Fibroblast of skin of scalp (primary cell): ENCODE results near the gene NXNL2. TPM values are rescaled to one million over a fixed set of nuclear protein-coding genes. Genes with fewer than 3 reads are reported as not detected.

ENCODE experiments used
- DNase-seq: peaks from one replicate; pipeline ENCODE4 v3.0.0-alpha.2; 2013
- polyA plus RNA-seq, 2 experiments: library from polyadenylated mRNA; unstranded; fragments of 120-200 nt; gene quantifications; one replicate each; pipeline ENCODE4 v1.2.1, GENCODE V29; 2013; ENCODE audit not compliant: insufficient read length in 2 of 2

NXNL2 gene
- 0.39 TPM for polyA plus RNA-seq (2013, experiment 1 of 2; ENCODE audit: insufficient read length)
- polyA plus RNA-seq (2013, experiment 2 of 2; ENCODE audit: insufficient read length) = 0.49 TPM

DNA sequence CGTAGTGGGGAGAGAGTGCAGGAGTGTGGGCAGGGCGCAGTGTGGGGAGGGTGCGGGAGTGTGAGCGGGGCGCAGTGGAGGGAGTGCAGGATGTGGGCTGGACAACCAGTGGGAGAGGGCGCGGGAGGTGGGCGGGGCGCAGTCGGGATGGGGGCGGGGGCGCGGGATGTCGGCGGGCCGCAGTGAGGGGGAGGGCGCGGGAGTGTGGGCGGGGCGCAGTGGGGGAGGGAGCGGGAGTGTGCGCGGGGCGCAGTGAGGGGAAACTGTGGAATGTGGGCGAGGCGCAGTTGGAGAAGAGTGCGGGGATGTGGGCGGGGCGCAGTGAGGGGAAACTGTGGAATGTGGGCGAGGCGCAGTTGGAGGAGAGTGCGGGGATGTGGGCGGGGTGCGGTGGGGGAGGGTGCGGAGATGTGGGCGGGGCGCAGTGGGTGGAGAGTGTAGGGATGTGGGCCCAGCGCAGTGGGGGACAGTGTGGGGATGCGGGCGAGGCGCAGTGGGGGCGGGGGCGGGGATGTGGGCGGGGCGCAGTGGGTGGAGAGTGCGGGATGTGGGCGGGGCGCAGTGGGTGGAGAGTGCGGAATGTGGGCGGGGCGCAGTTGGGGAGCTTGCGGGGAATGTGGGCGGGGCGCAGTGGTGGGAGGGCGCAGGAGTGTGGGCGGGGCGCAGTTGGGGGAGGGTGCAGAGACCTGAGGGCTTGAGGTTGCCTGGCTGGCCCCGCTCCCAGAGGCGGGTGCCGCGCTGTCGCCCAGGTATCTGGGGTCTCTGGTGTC lies at the start of gene NXNL2:
NXNL2 (plus strand) TSS at position 723 of the 770 bp plus-strand sequence. CDS start 257 bp downstream, outside the sequence.
- peak; percentile 88 for DNase-seq

DNA sequence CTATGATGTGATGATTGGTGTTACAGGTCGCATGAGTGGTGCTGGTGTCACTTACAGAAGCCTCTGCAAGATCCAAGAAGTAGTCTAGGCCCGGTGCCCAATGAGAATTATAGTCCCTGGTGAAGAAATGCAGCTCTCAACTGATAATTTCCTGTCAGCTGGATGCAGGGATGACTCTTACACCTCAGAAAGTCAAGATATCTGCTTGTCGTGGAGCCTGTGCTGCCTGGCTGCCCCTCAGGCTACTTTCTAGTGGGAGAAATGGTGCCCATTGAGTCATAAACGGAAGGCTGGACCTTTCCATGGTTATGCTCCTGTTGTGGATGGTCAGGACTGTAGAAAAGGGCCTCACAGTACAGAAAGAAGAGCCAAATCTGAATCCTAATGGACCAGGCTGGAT lies 46.8 kb upstream of the NXNL2 start:
- no peak for DNase-seq

DNA sequence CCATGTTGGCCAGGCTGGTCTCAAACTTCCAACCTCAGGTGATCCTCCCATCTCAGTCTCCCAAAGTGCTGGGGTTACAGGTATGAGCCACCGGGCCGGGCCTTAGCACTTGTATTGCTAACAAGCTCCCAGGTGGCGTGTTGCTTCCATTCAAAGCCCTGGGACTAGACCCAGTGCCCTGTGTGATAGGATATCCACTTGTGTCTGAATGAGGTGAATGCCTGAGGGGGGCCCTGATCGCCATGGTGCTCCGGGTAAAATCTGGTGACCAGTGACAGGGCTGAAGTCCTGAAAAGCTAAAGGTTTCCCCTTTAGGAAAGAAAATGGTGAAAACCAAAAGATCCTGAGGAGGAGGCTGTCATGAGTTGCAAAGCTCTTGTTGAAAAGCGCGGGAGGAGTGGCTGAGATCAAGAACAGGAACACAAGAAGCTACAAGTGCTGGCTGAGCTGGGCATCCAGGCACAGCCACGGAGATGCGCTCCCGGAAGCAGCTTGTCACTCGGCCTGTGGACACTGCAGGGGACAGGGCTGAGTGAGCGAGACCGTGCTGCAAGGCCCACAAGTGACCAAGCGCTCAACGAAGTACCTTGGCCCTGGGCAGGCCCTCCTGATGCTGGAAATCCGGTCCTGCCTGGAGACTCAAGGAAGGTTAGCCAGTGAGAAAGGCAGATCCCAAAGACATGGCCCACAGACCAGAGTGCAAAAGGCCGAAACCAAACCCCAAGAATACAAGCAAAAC lies 39.8 kb upstream of the NXNL2 start:
- DNase-seq = no peak

DNA sequence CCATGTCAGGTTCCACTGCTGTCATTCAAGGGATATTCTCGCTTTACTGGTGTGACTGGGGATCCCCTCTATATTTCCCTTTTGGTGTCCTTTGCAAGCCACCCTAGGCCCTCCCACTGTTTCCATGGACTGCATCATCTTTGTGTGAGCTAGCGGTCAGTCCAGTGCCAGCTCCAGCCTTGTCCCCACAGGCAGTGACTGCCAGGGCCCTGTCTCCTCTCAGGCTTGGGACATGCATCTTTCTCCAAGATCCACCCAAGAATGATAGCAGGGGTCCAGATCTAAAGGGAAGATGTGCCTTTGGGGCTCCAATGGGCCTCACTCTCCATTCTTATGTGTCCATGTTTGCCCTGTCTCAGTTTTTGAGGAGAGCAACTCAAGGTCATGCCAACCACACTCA lies 37.8 kb upstream of the NXNL2 start:
- DNase-seq = no peak

DNA sequence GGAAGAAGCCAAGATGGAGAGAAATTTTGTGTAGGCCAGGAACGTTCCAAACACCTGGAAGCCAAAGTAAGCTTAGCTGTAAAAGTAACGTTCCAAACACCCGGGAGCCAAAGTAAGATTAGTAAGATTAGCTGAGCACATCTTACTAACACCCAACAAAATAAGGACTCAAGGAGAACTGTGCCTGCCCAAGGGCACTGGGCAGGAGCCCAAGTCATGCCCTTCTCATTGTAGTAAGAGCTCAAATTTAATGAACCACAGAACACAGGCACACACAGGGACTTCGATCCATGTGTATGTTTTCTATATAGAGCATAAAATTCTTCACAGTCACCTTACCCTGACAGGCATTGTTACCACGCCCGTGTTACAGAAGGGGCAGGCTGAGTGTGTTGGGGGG lies 36.1 kb upstream of the NXNL2 start:
- no peak for DNase-seq

DNA sequence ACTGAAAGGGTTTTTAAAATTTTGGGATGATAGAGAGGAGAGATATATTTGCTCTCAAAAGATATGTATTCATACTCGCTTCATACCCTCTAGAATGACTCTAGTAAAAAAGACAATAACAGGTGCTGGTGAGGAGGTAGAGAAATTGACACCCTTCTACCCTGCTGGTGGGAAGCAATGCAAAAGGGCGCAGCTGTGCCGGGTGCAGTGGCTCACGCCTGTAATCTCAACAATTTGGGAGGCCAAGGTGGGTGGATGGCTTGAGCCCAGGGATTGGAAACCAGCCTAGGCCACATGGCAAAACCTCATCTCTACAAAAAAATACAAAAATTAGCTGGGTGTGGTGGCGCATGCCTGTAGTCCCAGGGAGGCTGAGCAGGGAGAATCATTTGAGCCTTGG lies 33.9 kb upstream of the NXNL2 start:
- no peak for DNase-seq

DNA sequence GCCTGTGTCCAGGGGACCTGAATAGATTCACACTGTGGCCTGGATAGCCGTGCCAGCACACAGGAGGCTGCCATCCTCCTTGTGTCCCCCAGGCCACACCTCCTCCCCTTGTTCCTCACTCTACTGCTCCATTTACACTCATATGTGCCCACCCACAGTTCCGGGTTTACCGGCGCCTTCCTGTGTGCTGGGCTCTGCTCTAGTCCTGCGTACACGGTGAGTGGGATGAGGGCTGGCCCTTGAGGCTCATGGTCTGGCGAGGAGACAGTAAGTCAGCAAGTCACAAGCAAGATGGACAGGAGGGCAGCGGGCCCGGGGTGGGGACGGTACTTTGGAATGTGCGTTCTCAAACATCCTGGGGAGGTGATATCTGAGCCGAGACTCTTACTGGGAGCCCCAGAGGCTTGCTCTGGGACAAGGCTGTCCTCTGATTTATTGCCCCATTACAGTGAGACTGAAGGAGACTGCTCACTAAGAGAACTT lies 32.4 kb upstream of the NXNL2 start:
- no peak for DNase-seq

DNA sequence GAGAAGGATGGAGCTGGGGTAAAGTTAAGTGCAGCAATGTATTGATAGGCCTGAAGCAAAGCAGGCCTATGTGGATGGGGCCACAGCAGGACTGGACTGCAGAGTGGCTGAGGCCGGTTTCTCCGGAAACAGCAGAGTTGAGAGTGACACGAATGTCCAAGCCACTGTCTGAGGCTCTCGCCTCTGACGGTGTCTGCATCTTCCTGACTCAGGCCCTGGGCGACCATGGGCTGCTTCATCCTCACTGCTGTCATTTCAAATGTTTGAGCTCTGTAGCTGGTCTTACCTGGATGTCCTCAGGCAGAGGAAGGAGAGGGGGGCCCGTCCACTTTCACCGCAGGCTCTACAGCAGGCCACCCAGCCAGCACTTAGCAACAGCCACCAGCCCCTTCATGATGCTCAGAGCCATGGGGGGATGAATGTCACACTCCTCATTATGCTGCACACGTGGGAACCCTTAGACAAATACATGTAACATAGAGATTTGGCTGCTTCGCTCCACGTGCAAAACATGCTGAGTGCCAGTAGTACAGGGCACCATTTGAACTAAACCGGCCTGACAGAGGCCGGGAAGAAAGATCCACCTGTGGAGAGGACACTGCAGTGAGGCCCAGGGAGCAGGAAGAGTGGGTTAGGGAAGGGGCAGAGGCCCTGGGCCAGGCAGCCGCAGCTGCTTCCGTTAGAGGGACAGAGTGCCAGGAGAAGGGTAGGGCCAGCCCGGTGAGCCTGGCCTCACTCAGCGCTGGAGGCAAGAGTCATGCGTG lies 31.7 kb upstream of the NXNL2 start:
- DNase-seq = no peak

DNA sequence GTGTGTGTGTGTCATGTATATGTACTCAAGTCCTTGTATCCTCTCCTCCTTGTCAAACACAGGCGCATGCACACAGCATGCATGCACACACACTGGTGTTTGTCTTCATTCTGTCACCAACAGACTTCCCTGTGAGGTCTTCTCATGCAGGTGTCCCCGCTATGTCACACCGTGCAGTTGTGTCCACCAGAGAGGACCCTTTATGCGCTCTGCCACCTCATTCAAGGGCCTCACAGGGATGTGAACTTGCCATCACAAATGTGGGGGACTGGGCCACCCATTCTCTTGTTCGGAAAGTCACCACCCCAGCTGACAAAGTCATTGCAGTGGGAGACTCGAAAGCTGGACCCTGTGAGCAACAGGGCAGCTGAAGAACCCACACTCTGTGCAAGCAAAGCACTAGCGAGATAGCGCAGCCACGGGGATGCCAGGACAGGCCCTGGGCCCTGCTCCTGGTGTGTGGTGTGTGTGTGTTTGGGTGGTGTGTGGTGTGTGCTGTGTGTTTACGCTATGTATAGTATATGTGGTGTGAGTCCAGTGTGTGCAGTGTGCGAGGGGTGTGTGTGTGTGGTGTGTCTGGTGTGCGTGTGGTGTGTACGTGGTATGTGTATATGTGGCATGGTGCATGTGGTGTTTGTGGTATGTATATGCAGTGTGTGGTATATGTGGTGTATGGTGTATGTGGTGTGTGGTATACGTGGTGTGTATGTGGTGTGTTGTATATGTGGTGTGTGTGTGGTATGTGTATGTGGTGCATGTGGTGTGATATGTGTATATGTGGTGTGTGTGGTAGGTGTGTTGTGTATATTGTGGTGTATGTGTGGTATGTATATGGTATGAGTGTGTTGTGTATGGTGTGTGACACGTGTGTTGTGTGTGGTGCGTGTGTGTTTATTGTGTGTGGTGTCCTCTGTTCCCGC lies 30.9 kb upstream of the NXNL2 start:
- DNase-seq = no peak

DNA sequence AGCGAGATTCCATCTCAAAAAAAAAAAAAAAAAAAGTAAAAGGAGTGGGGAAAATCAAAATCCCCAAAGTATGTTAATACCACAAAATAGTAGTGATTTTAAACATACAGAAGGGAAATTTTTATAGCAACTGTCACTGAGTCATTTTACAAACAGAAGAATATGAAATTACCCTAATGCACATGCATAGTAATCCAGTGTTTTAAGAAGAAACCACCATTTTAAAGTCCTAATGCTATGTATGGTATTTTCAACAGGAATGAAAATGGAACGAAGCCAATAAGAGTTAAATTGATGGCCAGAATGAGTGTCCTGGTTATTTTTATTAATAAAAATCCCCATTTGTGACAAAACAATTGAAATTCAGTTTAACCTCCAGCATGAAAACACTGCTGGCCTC lies 26.7 kb upstream of the NXNL2 start:
- peak; percentile 38 for DNase-seq

DNA sequence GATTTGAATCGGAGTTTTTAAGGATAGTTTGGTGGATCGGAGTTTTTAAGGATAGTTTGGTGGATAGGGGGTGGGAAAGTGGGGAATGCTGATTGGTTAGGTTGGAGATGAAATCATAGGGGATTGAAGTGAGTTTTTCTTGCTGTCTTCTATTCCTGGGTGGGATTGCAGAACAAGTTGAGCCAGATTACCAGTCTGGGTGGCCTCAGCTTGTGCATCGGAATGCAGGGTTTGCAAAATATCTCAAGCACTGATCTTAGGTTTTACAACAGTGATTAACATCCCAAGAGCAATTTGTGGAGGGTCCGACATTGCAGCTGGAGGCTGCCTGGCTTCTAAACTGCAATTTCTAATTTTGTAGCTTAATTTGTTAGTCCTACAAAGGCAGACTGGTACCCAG lies 23.1 kb upstream of the NXNL2 start:
- DNase-seq = no peak

DNA sequence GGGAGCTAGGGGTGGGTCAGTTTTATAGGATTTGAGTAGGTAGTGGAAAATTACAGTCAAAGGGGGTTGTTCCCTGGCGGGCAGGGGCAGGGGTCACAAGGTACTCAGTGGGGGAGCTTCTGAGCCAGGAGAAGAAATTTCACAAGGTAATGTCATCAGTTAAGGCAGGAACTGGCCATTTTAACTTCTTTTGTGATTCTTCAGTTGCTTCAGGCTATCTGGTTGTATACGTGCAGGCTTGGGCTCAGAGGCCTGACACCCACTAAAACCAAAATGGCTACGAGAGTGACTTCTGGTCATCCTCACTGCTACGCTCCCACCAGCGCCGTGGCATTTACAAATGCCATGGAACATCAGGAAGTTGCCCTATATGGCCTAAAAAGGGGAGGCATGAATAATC lies 20.7 kb upstream of the NXNL2 start:
- DNase-seq = no peak

DNA sequence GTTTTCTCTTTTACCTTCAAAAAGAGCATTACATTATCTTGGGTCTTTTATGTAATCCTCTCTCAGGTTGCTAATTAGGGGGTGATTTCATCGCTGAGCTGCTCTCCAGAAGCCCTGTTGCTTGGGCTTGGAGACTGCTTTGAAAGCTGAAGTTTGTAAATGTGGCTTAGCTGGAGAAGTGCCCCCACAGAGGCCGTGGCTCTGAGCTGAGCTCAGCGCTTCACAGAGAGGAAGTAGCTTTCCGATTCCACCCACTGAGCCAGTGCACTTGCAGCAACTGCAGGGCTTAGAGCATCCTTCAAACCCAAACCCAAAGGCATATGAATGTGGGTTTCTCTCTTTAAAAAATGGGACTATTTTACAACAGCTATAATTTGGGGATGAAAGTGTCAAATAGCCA lies 13.7 kb upstream of the NXNL2 start:
- no peak for DNase-seq

DNA sequence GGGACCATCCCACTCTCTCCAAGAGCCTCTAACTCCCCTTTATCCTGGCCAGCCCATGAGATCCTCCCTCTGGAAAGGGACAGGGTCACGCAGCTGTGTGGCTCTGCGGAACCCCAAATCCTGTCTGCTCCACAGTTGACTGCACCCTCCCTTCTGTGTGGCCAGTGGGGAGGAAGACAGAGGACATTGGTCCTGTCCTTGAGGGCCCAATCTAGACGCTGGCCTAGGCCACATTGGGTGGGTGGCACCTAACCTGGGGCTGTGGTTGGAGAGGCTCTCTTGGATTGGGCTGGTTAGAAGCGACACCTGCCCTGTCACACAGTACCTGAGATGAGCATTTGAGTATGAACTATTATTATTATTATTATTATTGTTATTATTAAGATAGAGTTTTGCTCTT lies 12.6 kb upstream of the NXNL2 start:
- DNase-seq = no peak

DNA sequence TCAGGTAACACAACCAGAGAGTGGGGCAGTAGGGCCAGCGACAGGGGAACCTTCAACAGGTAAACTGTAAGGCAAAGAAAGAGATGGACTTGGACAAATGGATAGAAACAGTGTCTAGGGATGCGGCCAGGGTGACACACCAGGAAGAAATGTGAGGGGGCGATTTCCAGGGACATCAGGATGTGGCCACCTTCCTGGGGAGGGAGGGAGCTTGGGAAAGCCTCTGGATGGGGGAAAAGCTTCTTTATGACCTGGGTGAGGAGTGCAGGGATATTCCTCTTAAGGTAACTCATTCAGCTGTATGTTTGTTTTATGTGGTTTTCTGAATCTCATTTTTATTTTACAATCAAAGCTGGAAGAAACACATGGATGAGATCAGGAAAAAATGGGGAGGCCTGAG lies 11.9 kb upstream of the NXNL2 start:
- DNase-seq = peak; percentile 37

DNA sequence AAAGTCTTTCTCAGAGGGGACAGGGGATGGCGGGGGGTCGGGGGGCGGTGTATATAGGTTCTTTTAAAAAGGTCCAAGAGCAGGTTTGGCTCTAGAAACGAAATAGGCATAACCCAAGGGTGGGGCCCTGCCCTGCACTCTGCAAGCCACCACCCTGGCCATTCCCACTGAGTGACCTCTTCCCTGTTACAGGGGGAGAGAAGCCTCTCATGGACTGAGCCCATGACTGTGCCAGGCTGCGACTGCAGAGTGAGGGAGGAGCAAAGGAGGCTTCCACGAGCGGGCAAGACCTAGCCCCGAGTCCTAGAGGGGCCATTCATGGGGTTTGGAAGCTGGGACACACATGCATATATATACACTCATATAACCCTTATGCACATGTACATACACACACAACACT lies 10.1 kb upstream of the NXNL2 start:
- DNase-seq = no peak

DNA sequence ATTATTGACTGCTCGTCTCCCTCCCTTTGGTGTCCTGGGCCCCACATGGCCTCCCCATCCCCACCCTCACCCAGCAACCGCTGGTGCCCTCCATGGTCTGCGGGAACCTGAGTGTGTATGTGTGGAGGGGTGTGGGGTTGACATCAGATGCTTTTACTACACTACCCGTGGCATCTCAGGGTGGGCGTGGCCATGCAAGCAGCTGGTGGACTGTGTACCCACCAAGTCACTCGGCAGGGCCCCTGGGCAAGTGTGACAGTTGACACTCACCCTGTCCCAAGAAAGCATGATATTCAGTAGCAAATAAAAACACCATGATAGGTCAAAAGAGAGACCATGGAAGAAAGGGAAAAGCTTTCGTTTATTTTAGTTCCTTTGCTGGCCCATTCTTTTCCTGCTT lies 7.4 kb upstream of the NXNL2 start:
- no peak for DNase-seq

DNA sequence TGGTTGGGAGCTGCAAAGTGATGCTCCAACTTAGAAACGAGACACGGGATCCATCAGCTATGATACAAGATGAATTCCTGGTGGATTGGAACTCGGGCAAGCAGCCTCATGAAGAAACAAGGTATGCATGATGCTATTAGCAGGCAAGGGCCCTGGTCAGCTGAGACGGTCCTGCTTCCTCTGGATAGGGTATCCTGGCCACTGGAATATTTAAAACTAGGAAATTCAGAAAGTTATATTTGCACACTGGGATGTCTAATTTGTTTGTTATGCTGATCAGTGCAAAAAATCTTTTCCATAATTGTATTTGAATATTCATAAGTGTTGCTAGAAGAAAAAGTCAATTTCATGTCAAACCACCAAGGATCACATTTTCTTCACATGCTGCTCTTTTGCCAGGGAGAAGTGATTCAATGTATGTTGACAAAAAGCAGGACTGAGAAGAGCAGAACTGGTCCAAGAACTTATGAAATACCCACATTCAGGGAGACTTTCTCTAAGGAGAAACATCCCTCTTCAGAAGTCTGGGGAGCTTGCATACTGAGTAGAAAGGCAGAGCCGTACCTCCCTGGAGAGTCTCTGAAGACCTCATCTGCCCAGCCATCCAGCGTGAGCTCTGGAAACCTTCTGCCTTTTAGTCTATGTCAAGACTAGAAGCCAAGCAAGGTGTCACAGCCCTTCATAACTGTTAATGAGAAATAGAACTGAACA lies 6.7 kb upstream of the NXNL2 start:
- no peak for DNase-seq

DNA sequence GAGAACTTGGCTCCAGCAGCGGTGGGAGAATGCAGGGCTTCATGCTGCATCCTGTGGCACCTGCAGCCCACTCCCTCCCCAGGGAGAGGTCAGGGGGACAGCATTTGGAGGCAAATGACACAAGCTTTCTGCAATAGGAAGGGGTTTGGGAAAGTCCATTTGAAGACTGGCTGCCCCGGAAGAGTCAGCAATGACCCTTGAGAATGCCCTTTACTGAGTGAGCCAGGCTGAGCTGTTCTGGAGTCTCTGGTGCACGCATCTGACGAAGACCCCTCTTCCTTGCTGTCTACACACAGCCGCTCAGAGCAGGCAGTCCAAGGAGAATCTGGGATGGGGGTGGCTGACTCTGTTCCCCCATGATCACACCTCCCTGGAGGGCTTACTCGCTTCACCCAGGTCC lies 5.5 kb upstream of the NXNL2 start:
- DNase-seq = no peak

DNA sequence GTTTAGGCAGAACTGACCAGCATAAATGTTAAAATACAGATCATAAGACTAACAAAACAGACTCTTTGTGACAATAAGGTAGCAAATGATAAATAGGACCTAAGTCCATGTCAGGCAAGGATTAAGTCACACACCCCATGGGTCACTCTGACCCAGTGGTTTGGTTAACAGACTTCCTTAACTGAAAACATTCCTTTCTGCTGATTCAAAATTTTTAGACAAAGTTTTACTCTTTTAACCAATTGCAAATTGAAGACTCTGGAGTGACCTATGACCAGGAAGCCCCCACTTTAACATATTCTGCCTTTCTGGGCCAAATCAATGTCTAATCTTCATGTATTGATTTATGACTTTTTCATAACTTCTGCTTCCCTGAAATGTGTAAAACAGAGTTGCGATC lies 4.9 kb upstream of the NXNL2 start:
- peak; percentile 68 for DNase-seq
